Inflammatory macrophage treated with lipopolysaccharide for 4 hours (primary cell): ENCODE measurements around the gene SLC50A1.

Source experiments
- DNase-seq: peaks from one replicate; pipeline ENCODE4 v3.0.0-alpha.2; 2020

Gene SLC50A1

DNA sequence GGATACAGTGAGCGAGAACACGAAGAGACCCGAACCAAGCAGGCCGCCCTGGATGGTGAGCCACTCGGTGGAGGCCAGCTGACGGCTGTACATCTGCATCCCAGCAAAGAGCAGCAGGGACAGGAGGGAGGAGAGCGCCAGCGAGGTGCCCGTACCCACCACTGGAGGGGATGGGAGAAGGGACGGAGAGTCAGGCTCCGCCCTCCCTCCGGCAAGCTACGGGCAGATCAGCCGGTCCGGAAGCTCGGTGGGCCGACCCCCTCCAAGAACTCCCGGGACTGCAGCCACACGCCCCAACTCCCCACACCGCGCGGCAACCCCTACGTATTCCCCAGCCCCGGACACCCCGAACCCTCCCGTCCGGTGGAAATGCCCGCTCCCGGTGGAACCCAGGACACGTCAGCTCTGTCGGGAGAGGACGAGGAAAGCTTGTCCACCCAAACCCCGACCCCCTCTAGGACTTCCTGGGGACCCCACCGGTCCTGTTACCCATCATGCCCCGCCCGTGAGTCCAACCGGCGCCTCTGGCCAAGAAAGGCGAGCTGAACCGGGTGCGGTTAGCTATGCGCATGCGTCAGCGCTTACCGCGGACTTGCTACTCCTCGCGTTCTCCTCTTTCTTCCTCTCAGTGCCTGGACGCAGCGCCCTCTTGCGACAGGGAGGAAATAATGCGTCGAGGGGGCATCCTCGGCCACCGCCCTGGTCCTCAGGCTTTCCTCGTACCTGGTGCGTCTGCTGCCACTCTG lies 37.3 kb downstream of the SLC50A1 start, which contains the start of gene KRTCAP2:
Gene KRTCAP2, minus strand, starts transcription at position 573 of the 746 bp plus-strand sequence. Its CDS starts 80 bp downstream, at position 493.
- DNase-seq, result peak; percentile 96

DNA sequence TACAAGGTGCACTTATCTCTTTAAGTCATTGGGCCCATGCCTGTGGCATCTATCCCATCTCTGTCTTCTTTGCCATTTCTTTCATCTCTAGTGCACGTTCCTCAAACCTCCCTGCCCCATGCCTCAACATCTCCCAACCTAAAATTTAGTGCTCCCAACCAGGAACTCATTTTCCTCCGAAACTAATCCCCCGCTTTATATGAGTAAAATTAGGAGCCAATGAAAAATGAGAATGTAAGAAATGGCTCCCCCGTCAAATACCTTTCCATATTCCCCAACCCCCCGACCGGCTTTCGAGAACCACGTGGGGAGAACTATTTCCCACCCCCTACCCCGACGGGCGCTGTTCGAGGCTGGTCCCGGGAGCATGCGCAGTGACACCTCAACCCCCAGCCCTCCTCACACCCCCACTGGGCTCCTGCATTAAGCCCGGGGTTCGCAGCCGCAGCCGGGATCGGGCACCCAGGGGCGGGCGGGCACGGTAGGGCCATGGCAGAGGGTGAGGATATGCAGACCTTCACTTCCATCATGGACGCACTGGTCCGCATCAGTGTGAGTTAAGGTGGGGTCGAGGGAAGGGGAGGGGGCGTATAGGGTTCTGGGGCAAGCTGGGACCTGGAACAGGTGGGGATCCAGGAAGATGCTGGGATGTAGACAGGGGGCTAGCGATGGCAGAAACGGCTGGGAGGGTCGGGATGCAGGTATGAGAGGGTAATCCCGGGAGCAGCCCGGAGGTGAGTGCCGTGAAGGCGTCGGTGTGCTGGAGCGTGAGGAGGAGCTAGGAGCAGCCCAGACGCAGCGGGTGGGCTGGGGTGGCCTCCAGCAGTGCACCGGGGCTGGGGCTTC lies 38.0 kb downstream of the SLC50A1 start, which contains the start of gene TRIM46:
Gene TRIM46, plus strand, starts transcription at position 372 of the 846 bp plus-strand sequence. Its CDS starts 118 bp downstream, at position 490.
- DNase-seq, result no peak

DNA sequence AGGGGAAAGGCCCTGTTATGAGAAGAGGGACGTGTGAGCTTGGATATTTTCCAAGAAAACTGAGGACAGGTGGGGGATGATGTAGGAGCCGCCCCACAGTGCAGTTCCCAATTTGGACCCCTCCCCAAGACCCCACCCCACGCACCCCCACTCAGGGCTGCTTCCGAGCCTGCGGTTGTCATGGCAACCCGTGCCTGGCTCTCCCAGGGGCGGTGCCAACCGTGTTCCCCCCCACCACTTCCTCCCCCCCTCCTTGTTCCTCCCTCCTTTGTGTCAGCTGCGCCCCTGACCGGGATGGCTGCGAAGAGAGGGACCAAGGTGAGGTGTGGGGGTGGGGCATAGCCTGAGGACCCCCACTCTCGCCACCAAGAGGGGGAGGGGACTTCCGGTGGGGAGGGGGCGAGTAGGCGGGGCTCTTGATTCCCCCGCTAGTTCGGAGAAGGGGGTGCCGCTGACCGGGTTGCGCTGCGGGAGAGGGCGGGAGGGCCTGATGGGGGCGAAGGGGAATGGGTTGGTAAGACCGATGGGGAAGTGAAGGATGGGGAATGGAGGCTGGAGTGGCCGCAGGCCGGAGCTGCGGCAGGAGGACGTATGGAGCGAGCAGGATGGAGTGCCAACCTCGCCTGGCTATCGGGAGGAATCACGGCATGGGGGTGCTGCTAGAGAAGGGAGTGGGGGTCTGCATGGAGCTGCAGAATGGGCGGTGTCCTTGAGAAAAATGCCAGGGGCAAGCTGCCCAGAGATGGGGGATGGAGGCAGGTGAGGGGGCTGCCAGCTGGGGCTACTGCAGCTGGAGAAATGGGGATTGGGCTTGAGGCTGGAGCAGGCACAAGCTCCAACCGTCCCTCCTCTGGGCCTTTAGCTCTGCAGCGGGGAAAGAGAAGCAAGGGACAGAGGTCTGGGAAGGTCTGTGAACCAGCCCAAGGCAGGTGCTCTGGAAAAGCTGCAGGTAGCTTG lies 39.0 kb downstream of the SLC50A1 start:
- no peak for DNase-seq

DNA sequence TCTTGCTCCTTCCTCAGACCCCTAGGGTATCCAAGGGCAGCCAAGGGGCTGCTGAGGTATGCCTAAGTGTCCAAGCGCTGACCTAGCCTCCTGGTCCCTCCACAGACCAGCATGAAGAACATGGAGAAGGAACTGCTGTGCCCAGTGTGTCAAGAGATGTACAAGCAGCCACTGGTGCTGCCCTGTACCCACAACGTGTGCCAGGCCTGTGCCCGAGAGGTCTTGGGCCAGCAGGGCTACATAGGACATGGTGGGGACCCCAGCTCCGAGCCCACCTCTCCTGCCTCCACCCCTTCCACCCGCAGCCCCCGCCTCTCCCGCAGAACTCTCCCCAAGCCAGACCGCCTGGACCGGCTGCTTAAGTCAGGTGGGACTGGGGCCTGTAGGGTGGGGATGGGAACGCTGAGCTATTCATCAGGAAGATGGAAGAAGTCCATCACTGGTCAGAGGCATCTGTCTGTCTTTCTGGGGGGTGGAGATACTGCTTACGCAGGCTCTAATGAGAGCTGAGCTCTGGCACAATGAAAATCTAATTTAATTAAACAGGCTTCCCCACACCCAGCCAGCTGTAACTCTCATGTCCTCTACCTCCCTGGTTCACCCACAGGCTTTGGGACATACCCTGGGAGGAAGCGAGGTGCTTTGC lies 39.8 kb downstream of the SLC50A1 start:
- DNase-seq, result no peak

DNA sequence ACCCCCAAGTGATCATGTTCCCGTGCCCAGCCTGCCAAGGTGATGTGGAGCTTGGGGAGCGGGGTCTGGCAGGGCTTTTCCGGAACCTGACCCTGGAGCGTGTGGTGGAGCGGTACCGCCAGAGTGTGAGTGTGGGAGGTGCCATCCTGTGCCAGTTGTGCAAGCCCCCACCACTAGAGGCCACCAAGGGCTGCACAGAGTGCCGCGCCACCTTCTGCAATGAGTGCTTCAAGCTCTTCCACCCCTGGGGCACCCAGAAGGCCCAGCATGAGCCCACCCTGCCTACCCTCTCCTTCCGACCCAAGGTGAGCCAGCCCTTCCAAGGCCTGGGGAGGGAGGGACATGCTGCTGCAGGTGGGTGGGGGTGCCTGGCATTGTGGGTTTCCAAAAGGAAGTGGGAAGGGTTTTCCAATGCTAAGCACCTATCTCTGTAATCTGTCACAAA lies 40.3 kb downstream of the SLC50A1 start:
- no peak for DNase-seq

DNA sequence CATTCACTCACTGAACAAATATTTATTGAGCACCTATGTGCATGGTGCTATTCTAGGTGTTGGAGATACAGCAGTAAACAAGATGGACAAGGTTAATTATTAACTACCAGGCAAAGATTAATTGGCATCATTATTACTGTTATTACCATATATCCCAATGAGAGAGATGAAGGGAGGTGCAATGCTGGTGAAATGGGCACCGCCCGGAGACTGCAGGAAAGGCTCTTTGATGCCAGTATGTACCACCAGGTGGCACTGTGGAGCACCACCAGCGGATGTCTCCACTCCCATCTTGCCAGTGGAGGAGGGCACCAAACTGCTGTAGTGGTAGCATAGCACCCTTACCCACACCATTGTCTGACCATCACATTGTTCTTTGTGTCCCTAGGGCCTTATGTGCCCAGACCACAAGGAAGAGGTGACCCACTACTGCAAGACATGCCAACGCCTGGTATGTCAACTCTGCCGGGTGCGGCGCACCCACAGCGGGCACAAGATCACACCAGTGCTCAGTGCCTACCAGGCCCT lies 41.0 kb downstream of the SLC50A1 start:
- peak; percentile 76 for DNase-seq

DNA sequence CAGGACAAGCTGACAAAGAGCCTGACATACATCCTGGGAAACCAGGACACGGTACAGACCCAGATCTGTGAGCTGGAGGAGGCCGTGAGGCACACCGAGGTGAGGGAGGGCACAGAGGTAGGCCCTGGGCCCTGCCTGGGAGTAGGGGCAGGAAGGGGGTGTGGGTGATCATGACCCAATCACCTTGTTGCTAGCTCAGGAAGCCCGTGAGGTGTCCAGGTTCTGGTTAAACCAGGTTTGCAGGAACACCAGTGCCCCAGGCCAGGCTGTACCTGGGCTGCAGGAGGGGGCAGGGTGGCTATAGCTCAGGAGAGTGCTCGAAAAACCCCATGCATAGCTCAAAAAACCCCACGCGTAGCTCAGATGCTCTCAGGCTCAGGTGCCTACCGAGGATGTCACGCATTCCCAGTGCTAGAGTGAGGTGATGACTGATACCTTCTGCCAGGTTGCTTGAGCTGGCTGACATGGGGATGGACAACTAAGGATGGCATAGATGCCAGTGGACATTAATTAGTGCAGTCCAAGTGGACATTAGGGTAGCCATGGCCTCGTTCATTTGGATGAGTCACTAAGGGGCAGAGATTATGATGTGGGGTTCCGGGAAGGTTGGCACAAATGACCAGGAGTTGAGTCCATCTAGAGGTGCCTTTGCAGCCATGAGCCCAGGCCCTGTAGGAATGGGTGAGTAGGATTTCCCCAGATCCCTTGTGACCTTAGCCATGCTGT lies 41.7 kb downstream of the SLC50A1 start:
- DNase-seq, result no peak

DNA sequence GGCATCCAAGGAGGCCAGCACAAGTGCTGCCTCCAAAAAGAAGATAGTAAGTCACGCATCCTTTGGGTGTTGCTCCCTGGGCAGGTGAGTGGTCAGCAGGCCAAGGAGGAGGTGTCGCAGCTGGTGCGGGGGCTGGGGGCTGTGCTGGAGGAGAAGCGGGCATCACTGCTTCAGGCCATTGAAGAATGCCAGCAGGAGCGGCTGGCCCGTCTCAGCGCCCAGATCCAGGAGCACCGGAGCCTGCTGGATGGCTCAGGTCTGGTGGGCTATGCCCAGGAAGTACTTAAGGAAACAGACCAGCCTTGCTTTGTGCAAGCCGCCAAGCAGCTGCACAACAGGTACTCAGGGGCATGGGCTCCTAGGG lies 42.2 kb downstream of the SLC50A1 start:
- no peak for DNase-seq

DNA sequence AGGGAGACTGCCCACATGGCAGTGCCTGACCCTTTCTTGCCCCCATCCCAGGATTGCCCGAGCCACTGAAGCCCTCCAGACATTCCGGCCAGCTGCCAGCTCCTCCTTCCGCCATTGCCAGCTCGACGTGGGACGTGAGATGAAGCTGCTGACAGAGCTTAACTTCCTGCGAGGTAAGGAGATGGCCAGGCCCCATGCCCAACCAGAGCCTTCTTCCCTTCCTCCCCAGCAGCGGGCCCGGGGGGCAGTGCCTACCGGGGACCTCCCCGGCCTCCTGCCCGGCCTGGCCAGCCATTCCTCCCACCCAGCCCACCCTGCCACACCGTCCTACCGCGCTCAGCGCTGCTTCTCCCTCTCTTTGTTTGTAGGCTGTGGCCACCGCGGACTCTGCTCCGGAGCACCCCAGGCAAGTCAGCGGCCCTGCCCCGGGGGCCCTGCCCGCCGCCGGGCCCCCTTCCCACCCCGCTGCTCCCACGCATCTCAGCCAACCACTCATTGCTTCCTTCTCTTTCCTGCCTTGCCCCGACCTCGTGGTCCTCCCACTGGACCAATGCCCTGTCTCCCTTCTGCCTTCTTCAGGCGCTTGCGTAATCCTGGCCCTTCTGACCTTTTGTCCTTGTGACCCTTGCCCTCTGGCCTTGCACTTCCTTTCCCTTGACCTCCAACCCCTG lies 42.9 kb downstream of the SLC50A1 start:
- DNase-seq, result peak; percentile 85

DNA sequence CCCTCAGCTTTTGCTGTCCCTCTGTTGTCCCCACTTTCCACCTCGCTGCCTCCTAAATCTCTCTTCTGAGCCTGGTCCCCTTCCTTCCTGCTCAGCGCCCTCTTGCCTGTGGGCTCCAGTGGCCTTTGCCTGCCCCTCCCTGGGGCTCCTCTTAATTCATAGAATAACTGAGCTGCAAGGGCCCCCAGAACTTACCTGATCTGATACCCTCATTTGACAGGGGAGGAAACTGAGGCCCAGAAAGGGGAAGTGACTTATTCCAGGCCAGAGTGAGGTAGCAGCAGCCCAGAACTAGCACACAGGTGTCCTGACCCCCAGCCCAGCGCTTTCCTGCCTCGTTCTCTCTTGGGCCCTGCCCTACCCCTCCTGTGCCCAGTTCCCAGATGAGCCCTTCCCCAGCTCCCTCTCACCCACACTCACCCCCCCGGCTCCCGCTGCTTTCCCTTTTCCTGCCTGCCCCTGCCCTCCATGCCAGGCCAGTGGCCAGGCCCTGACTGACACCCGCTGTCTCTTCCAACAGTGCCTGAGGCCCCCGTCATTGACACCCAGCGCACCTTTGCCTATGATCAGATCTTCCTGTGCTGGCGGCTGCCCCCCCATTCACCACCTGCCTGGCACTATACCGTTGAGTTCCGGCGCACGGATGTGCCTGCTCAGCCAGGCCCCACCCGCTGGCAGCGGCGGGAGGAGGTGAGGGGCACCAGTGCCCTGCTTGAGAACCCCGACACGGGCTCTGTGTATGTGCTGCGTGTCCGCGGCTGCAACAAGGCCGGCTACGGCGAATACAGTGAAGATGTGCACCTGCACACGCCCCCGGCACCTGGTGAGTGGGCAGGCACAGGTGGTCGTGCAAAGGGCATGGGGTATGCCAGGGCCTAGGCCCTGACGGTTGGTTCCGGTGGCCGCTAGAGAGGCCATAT lies 43.7 kb downstream of the SLC50A1 start:
- no peak for DNase-seq

DNA sequence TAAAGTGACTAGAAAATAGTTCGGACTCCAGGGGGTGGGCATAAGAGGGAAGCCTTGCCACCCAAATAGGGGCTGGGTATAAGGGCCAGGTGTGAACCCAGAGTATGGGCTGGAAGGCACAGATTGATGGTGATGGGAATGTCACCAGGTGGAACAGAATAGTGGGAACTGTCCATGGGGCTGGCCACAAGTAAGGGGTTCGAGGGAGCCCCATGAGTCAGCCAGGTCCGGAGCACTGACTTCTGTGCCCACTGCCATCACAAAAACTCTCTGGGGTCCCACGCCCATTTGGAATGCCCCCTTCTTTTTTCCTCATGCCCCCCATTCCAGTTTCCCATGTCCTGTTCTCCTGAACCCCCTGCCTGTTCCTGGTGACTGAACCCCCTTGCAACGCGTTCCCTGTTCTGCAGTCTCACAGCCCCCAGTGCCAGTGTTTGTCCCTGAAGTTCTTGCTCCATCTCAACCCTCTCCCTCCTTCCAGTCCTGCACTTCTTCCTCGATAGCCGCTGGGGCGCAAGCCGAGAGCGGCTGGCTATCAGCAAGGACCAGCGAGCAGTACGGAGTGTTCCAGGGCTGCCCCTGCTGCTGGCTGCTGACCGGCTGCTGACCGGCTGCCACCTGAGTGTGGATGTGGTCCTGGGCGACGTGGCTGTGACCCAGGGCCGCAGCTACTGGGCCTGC lies 45.9 kb downstream of the SLC50A1 start:
- DNase-seq, result no peak

DNA sequence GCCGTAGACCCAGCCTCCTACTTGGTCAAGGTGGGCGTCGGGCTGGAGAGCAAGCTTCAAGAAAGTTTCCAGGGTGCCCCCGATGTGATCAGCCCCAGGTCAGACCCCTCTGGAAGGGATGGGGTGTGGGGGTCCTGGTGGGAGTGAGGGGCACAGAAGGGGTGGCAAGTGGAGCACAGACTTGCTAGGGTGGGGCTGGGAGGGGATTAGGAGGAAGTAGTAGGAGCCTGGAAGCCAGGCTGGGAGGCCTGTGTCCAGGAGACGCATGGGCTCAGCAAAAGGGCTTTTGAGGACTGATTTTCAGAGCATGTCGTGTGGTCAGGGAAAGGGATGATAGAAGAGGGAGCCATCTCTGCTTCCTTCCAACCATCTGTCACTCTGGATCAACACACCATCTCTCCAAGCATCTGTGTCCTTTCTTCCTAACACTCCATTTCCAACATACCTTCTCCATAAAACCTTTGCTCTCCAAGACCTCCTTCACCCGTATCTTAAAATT lies 46.4 kb downstream of the SLC50A1 start:
- DNase-seq, result no peak

DNA sequence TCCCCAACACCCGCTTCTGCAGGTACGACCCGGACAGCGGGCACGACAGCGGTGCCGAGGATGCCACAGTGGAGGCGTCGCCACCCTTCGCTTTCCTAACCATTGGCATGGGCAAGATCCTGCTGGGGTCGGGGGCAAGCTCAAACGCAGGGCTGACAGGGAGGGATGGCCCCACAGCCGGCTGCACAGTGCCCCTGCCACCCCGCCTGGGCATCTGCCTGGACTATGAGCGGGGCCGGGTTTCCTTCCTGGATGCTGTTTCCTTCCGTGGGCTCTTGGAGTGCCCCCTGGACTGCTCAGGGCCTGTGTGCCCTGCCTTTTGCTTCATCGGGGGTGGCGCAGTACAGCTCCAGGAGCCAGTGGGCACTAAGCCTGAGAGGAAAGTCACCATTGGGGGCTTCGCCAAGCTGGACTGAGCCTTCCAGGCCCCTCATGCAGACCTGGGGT lies 48.1 kb downstream of the SLC50A1 start:
- no peak for DNase-seq

DNA sequence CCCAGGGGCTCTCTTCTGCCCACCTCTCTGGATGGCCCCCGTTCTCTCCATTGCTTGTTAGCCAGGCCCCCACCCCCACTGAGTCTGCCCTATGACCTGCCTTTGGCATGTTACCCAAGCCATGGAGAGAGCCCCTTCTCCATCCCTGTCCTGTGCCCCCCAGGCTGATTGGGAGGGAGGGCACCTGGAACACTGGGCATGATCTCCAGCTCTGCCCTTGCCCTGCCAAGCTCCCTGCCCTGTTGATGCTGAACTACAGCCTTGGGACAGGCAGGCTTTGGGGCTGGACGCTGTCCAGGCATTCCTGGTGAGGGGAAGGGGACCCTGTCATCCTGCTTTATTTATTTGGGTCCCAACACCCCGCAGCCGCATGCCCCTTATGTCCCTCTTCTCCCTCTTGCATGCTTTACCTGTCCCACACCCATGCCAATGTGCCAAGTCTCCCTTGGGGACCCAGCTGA lies 48.7 kb downstream of the SLC50A1 start:
- no peak for DNase-seq

DNA sequence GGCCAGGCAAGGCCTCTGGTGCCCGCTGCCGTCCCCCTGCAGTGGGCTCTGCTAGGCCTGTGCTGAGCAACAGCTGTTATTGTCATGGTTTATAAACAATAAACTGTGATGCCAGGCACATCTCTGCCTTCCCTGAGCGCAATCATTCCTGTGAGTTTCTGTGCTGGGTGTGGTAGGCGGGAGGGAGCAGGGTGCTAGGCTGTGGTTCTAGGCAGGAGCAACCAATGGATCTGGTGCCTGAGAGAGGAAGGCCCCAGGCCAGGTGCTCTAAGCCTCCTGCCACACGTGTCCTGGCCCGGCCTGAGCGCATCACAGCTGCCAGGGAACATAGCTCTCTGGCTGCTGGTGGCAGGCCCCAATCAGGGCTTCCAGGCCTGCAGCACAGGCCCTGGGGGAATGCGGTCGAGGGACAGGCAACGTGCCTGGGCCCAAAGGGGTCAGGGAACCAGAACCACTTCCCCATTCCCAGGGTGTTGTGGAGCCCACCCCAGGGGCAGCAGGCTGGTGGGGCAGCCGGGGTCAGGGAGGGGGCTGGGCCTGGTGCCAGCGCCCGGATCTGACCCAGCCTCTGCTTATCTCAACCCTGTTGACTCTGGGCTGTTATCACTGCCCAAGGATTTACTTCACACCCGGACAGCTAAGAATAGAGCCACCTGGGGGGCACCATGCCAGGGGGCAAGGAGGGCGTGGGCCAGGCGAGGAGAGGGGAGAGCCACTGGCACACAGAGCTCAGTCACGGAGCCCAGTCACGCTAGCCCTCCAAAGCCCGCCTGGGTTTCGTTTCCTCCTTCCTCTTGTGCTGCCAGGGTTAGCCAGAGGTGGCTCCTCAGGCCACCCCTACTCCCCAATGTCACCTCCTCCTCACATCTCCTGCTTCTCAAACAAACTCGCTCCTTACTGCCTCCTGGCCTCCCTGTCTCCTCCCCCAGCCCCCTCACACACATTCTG lies 49.5 kb downstream of the SLC50A1 start:
- peak; percentile 81 for DNase-seq

DNA sequence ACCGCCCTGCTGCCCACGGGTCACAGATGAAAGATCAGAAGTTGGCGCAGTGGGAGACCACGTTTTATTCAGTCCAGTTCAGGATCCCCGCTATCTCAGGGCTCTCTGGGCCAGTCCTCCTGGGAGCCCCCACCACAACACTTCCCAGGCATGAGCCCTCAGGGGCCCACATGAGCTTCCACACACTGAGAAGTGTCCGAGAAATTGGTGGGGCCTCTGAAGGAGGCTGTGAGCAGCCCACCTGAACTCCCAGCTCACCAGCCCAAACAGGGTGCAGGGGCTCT lies 50.1 kb downstream of the SLC50A1 start:
- no peak for DNase-seq

DNA sequence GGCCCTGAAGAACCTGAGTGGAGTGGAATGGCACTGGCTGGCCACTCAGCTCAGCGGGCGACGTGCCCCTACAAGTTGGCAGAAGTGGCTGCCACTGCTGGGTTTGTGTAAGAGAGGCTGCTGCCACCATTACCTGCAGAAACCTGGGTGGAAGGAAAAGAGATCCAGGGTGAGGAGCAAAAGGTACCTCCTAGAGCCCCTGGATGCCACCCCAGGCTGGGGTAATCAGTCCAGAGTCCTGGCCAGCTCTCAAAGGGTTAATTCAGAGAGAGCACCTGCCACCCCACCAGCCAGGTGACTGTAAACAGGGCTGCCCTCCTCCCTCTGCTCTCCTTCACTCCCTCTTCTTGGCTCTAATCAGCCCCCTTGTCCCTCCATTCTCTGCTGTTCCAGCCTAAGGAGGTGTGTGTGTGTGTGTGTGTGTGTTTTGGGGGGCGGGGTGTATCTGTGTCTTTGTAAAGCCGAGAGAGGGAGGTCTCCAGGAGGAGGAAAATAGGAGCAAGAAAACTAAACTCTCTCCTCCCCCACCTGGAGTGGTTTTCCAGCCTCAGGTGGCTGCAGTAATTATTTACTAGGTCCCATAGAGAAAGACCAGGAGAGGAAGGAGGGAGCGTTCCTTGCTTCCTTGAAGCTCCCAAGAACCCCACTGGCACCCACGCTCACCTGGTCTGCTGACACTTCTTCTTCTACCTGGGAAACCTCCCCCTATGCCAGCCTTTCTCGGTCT lies 50.6 kb downstream of the SLC50A1 start:
- no peak for DNase-seq
